ENCODE data around the gene KIR3DL2.
"Not testable (repeated sequence)": the region's sequence is repeated elsewhere in the genome, so short reads cannot be mapped to it uniquely, and the experiment has no call there.

Gene KIR3DL2

DNA sequence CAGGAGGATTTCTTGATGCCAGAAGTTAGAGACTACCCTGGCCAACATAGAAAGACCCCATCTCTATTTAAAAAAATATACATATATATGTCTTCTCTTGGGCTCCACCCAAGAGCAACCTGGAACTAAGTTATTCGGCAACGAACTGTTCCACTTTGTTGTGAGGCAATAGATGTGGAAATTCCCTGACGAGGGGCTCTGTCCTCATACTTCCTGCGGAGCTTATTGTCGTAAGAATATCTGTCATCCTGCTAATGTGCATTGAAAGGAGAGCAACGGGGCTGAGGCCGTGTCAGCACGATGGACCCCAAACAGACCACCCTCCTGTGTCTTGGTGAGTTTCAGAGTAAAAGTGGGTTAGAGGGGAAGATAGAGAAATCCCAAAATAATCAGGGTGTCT lies 23.7 kb downstream of the KIR3DL2 start, which contains the start of gene FCAR:
TSS of gene FCAR (plus strand) at position 246 of the 400 bp plus-strand sequence. CDS start at position 301, 55 bp downstream.
- DNase-seq: no peak

DNA sequence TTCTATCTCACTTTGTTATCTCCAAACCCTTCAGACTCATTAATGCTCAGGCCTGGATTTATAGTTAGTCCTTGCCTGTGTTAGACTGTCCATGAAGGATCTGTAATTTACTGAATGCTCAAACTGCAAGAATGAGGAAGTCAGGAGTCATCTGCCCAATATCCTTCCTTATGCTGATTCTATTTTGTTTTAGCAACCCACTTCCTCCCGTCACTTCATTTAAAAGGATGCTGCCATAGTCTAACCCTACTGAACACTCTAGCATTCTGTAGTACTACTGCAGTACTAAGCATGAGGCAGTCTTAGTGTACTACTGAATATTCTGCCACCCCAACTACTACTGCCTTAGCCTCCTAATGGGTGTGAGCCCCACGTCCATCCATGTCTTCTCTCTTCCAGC lies 25.3 kb downstream of the KIR3DL2 start:
- no peak for DNase-seq

DNA sequence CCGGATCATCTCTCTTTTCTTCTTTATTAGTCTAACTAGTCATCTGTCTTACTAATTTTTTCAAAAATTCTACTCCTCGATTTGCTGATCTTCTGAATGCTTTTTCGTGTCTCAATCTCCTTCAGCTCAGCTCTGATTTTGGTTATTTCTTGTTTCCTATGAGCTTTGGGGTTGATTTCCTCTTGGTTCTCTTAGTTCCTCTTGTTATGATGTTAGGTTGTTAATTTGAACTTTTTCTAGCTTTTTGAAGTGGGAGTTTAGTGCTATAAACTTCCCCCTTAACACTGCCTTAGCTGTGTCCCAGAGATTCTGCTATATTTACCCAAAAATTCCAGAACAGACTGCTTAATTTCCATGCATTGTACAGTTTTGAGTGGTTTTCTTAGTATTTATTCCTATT lies 27.2 kb downstream of the KIR3DL2 start:
- no peak for DNase-seq

DNA sequence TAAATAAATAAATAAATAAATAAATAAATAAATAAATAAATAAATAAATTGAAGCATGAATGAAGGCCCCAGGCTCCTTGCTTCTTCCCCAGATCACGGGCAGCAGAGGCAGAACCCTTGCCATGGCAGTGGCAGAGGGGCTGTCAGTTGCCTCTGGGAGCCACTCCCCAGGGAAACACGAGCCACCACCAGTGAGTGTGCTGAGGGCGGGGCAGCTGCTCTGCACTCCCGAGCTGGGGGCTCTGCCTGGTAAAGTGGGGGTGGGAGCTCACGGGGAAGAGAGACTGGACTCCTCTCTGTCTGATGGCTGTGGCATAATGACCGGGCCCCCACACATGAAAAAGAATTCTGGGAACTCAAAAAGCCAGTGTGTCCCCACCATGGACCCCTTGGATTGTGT lies 31.6 kb downstream of the KIR3DL2 start:
- no peak for DNase-seq

DNA sequence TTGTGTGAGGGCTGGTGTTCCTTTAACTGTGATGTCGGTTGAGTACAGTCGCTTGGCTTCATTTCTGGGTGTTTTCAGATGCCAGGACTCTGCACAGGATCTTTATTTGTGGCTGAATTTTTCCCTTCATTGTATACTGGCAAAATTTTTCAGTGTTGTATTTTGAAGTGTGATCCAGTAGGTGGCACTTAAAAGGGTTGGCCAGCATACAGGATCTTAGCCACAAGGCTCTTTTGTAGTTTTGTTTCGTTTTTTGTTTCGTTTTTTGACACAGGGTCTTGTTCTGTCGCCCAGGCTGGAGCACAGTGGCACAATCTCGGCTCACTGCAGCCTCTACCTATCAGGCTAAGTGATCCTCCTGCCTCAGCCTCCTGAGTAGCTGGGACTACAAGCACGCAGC lies 32.5 kb downstream of the KIR3DL2 start:
- DNase-seq: no peak

DNA sequence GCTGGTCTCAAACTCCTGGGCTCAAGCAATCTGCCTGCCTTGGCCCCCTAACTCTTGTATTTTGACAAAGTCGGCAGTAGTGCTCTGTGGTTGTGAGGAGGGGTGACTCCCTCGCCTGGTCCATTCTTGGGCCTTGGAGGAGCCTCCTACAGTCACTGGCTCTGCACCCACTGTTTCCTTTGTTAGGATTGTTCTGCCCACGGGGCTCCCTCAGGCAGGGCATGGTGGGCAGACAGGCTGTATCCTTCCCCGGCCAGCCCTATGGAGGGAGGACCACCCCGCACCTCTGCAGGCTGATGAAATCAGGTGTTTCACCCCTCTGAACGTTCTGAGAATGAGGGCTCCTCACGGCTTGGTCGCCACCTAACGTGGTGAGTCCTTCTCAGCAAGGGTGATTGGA lies 33.0 kb downstream of the KIR3DL2 start:
- DNase-seq: no peak

DNA sequence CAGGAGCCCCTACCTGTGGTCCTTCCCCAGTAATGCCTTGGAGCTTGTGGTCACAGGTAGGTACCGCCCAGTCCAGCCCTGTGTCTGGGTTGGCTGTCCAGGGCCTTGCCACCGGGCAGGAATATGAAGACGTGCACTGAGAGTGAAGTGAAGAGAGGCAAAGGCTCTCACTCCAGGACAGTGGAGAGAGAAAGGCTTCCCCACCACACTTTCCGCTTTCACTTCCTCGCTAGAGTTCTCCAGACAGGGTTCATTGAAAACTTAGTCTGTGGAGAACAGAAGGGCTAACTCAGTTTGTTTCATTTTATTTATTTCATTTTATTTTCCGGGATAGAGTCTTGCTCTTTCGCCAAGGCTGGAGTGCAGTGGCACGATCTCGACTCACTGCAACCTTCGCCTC lies 38.0 kb downstream of the KIR3DL2 start:
- DNase-seq: no peak

DNA sequence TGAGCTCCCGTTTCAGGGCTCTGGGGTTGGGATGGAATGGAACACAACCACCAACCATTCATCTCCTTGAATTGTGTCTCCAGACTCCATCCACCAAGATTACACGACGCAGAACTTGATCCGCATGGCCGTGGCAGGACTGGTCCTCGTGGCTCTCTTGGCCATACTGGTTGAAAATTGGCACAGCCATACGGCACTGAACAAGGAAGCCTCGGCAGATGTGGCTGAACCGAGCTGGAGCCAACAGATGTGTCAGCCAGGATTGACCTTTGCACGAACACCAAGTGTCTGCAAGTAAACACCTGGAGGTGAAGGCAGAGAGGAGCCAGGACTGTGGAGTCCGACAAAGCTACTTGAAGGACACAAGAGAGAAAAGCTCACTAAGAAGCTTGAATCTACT lies 39.3 kb downstream of the KIR3DL2 start:
- no peak for DNase-seq

DNA sequence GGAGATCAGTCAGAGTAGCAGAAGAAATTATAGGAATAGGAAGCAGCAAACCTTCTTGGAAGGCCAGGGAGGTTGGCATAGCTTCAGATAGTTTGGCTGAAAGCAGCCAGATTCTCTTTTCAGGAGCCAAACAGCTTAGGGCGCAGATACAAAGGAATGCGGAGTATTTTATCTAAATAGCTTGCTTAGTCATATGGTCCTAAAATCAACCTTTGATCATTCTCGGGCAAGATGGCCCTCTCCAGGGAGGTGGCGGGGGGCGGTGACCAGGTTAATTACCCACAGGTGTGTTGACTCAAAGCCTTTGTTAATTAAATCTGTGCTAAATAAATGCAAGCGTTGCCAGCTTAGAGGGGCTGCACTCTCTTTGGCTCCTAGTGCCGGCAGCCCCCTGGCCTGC lies 43.2 kb downstream of the KIR3DL2 start:
- no peak for DNase-seq

DNA sequence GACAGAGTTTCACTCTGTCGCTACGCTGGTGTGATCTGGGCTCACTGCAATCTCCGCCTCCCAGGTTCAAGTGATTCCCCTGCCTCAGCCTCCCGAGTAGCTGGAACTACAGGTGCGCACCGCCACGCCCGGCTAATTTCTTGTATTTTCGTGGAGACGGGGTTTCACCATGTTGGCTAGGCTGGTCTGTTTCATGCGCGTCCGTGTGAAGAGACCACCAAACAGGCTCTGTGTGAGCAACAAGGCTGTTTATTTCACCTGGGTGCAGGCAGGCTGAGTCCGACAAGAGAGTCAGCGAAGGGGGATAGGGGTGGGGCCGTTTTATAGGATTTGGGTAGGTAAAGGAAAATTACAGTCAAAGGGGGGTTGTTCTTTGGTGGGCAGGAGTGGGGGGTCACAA lies 43.9 kb downstream of the KIR3DL2 start:
- DNase-seq: not testable (repeated sequence)

DNA sequence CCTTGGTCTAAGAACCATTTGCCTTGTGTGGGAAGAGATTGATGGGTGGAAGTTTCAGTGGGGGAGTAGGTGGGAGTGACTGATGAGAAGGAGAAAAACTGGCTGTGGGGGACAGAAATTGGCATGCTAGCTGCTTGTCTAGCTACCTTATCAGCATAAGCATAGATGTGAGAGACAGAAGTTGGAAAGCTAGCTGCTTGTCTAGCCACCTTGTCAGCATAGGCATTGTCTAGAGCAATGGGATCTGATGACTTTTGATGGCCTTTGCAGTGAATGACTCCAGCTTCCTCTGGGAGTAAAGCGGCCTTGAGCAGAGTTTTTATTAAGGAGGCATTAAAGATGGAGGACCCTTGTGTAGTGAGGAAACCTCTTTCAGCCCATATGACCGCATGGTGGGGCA lies 45.8 kb downstream of the KIR3DL2 start:
- DNase-seq: no peak

DNA sequence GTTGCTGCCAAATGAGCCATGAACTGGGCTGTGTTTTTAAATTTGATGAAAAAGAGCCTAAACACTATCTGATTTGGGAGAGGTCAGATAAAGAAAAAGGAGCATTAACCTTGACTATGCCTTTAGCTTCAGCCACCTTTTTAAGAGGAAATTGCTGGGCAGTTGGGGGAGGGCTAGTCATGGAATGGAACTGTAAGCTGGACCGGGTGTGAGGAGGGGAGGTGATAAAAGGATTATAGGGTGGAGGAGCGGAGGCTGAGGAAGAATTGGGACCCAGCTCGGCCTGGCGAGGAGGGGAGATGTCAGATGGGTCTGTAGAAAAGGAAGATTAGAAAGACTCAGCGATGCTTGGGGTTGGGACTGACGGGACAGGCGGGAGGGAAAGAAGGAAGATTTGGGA lies 48.4 kb downstream of the KIR3DL2 start:
- not testable (repeated sequence) for DNase-seq

DNA sequence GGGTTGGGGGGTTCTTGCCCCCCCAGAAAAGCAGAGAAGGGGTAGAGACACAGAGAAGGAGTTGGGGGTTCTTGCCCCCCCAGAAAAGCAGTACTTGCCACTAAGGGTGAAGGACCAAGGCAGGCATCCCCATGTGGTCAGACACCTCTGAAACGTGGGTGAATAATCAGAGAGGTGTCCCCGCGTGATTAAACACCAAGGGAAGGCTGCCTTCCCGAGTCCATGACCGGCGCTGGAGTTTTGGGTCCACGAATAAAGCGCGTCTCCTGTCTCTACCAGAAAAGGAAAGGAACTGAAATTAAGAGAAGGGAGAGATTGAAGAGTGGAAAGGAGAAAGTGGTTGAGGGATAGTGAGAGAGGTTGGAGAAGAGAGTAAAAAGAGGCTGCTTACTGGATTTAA lies 49.4 kb downstream of the KIR3DL2 start:
- not testable (repeated sequence) for DNase-seq

DNA sequence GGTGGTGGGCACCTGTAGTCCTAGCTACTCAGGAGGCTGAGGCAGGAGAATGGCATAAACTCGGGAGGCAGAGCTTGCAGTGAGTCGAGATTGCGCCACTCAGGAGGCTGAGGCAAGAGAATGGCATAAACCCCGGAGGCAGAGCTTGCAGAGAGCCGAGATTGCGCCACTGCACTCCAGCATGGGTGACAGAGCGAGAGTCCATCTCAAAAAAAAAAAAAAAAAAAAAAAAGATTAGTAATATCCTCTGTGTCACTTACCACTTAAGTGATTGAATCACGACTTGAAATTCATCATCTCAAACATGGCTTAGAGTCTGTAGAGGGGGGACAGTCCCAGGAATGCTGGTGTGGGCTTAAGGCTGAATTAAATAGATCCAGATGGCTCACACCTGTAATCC lies 50.9 kb downstream of the KIR3DL2 start:
- not testable (repeated sequence) for DNase-seq

DNA sequence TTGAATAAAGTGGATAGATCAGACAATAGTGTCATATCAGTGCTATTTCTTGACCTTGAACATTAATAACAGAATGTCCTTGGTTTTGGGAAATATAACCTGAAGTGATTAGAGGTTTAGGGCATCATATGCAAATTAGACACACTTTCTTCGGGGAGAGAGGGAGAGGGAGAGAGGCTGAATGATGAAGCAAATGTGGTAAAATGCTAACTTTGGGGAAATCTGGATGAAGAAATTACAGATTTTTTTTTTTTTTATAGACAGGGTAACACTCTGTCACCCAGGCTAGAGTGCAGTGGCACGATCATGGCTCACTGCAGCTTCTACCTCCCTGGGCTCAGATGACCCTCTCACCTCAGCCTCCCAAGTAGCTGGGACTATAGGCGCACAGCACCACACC lies 51.8 kb downstream of the KIR3DL2 start:
- DNase-seq: no peak

DNA sequence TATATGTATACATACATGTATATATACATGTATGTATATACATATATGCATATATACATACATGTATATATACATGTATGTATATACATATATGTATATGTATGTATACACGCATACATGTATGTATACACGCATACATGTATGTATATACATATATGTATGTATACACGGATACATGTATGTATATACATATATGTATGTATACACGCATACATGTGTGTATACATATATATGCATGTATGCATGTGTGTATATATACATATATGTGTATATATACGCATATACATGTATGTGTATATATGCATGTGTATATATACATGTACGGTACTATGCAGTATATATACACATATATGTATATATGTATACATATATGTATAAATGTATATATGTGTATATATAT lies 53.1 kb downstream of the KIR3DL2 start:
- DNase-seq: no peak

DNA sequence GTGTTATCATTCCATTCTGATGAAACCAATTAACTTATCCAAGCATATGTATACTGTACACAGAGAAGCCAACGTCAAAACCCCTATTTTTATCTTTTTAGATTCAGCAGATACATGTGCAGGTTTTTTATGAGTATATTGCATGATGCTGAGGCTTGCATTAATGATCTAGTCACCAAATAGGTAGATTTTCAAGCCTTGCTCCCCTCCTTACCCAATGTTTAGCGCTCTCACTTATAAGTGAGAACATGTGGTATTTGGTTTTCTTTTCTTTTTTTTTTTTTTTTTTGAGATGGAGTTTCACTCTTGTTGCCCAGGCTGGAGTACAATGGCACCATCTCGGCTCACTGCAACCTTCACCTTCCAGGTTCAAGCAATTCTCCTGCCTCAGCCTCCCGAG lies 54.0 kb downstream of the KIR3DL2 start:
- not testable (repeated sequence) for DNase-seq

DNA sequence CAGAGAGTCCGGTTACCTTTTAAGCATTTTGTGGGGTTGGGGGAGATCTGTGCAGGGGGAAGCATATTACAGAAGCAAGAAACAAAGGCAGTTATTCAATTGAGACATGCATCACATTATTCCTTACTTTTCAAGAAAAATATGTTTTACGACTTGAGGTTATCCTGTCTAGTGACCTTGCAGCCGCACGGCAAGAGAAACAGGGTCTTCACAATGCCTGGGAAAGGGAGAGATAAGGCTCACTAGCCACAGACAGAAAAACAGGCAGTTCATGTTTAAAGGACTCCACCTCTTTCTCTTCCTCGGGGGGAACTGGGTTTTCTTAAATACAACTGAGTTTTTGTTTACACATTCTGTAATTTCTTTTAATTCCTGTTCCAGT lies 55.2 kb downstream of the KIR3DL2 start:
- no peak for DNase-seq

DNA sequence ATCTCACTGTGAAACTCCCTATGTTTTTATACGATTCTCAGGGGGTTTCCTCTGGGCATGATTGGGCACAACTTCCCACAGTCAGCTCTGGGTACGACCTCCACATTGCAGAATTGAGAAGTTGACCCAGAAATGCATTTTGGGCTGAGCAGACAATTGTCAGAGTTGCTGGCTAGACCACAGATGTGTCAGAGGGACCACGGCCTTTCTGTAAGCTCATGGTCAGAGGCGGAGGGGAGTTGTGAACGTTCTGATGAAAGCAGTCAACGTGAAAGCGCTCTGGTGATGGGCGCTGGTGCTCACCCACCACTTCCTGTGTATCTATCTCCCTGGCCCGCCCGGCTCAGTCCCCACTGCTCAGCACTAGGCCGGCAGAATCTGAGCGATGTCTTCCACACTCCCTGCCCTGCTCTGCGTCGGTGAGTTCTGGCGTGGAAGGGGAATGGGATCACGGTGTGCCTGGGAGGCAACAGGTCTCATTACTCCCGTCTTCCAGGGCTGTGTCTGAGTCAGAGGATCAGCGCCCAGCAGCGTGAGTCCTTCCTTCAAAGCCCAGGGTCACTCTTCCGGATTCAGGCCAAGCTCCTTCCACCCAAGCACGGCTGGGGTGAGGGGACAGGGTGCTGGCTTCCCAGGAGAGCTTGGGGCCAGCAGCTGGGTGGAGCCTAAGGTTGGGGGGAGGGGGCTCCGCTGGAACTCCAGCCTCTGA lies 55.7 kb downstream of the KIR3DL2 start, which contains the start of gene NCR1:
TSS of gene NCR1 (plus strand) at position 346 of the 709 bp plus-strand sequence. CDS start at position 386, 40 bp downstream.
- DNase-seq: no peak

DNA sequence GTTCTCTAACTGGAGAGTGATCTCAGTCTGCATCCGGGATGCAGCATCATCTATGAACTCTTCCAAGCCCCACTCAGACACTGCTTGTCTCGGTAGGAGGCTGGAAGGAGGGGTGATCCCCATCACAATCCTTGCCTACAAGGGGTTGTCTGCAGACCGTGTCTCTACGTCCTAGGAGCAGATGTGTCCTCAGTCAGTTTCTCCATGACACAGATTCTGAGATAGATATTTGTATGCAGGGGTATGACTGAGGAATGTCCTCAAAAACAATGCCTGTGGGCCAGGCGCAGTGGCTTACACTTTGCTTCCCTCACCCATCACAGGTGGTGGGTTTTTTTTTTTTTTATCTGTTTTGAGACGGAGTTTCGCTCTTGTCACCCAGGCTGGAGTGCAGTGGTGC lies 56.6 kb downstream of the KIR3DL2 start:
- no peak for DNase-seq

DNA sequence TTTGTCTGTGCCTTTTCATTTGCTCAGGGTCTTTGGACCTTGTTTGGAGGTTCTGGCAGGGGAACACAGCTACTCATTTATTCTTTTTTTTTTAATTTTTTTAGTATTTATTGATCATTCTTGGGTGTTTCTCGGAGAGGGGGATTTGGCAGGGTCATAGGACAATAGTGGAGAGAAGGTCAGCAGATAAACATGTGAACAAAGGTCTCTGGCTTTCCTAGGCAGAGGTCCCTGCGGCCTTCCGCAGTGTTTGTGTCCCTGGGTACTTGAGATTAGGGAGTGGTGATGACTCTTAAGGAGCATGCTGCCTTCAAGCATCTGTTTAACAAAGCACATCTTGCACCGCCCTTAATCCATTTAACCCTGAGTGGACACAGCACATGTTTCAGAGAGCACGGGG lies 57.7 kb downstream of the KIR3DL2 start:
- DNase-seq: not testable (repeated sequence)

All from NCI-H510A (cell line).